HG02885 (cell line): ENCODE measurements around the gene MYH4.

Source experiments
- ATAC-seq: cut with Tn5 transposase; IDR thresholded peaks from one replicate; pipeline ENCODE4 v1.9.1; 2021; ENCODE audit warnings: mild to moderate bottlenecking; ENCODE audit not compliant: unreplicated experiment, poor library complexity

Gene MYH4

DNA sequence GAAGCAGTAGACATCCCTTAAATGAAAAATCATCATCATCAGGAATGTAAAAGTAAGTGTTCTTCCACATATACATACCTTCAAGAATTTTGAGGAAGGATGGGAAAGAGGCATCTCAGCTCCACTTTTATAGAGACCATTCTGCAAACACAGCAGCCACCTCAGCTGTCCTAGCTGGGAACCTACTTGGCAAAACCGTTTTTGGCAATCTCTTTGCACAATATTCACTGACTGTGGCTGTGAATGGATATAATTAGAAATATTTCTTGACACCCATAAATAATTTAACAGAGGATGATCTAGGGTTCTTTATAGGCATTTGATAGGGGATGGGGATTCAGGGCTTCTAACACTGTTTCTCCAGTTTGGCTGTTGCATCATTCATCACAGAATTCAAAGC, at the start of gene MYH4:
MYH4 (minus strand) TSS at position 101 of the 400 bp plus-strand sequence. CDS start 2,814 bp downstream, outside the sequence.
- ATAC-seq, result no peak

DNA sequence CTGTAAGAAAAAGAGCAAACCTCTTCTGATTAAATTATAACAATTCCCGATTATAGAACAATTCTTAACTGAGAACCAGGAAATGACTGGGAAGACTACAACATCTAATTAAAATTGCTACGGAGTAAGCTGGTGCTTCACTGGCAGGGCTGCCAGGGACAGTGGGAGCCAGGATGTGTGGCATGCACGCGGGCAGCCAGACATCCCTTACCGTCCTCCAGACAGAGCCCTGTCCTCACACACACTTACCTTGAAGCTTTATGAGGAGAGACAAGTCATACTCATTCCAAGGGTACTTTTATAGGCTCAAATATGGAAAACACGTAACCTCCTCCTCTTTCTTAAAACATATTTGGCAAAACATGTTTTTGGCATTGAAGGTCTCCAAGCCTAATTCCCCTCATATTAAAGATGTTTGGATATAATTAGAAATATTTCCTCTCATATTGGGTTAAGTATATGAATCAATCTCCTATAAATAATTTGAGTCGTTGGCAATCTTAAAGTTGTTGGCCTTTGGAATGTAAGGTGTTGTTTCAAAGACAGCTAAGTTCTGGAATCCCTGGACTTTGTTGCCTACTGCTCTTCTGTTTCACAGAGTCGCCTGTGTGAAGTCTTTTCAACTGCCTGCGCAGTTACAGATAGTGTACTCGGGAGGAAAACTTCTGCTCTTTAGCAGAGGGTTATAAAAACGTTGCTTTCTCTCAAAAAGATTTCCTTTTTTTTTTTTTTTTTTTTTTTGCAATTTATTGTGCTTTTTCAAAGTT, 49.1 kb upstream of the MYH4 start, which contains the start of gene MYH1:
MYH1 (minus strand) TSS at position 272 of the 767 bp plus-strand sequence. CDS start 1,900 bp downstream, outside the sequence.
- no peak for ATAC-seq

DNA sequence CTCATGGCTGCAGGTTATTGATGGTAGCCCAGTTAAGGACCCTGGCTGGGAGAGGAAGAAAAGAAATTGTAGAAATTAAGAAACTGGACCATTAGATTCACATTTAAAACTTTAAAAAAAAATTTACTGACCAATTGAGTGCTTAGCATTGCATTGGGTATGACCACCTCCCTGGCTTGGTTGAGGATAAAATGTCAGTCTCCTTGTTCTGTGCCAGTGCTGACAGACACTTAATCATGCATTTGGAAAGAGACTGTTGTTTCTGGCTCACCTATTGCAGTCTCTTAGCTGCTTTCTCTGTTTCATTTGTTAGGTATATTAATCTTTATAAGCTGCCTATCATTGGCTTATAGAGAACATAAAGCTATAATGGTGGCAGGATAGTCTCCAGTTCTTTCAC, 47.3 kb upstream of the MYH4 start:
- no peak for ATAC-seq

DNA sequence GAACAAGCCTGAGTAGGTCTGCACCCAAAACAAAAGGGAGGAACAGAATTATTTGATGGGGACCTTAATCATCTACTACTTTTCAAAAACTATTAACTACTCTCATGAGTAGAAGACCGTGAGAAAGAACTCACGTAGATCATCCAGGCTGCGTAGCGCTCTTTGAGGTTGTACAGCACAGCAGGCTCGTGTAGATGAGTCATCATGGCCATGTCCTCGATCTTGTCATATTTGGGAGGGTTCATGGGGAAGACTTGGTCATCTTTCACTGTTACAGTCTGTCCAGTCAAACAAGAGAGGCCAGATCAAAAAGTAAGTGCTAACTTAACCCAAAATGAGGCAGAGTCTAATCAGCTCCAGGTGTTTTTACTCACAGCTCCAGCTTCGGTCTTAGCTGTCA, 46.7 kb upstream of the MYH4 start:
- no peak for ATAC-seq

DNA sequence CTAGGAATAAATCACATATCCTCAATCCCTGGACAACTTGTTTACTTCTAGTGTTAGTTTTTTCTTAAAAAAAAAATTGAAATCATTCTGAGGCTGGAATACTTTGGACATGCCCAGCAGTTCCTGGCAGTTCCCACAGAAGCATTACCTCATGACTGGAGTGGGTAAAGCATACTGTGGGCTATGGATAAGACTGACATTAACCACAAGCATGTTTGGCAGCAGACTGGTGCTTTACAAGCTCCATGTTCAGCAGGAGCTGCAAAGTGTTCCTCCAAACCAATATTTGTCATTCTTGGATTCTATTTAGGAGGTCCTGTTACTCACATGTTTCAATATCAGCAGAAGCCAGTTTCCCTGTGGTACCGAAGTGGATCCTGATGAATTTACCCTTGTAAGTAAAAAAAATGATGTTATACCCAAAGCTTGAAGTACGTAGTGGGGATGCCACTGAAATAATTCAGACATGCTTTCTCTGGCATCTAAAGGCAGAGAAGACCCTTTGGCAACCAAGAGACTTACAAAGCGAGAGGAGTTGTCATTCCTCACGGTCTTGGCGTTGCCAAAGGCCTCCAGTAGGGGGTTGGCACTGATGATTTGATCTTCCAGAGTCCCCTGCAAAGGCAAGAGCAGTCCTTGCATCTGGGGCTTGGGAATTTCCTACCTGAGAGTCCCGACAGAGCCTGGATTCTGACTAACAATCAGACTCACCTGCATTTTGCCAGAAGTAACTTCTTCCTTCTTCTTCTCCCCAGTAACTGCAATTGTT, 44.1 kb upstream of the MYH4 start:
- no peak for ATAC-seq

DNA sequence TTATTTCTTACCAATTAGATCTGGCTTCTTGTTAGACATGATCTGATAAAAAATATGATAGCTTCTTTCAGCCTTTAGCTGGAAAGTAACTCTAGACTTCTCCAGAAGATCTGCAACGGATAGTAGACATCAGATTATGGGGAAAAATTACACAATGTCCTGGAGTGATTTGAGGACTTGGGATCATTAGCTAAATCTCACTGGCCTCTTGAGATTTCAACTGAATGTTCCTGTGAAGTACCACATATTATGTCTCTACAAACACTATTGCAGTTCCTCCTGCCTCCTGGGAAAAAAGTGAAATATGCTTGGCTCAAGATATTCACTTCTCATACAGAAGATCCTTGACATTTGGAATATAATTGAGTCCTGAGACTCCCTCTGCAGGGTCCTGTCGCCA, 43.5 kb upstream of the MYH4 start:
- ATAC-seq, result no peak

DNA sequence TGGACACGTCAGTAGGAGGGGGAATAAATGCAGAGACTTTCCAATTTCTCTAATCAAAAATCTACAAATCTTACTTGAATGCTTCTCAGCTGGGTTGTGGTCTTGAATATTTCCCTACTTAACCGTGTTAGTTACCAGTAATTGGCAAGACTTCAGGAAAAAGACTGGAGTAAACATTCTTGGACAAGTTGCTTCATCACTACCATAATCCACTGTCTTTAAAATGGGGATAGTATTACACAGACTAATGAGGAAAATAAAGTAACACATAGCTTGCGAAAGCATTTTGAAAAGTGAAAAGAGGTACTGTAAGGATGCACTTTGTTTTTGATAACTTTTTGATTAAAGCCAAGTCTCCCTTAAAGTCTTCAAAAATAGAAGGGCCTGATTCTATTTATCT, 30.6 kb upstream of the MYH4 start:
- no peak for ATAC-seq

DNA sequence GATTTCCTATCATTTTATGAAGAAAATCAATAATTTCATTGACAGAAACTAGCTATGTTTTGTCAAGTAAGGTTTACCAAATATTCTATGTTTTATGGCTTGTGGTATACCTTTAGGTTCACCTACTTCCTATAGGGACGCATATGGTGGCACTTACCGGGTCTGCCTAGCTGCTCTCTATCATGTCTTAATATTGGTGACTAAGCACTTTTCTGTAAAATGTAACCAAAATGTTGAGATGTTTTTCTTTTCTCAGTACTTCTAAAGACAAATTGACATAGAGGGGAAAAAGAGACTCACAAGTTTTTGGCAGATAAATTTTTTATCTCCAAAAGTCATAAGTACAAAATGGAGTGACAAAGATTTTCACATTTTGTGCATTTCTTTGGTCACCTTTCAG, 22.6 kb upstream of the MYH4 start:
- no peak for ATAC-seq

DNA sequence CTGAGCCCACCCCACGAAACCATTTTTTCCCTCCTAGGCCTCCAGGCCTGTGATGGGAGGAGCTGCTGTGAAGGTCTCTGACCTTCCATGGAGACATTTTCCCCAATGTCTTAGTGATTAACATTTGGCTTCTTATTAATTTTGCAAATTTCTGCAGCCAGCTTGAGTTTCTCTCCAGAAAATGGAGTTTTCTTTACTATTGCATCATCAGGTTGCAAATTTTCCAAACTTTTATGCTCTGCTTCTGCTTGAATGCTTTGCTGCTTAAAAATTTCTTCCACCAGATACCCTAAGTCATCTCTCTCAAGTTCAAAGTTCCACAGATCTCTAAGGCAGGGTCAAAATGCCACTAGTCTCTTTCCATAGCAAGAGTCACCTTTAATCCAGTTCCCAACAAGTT, 12.9 kb upstream of the MYH4 start:
- ATAC-seq, result no peak

DNA sequence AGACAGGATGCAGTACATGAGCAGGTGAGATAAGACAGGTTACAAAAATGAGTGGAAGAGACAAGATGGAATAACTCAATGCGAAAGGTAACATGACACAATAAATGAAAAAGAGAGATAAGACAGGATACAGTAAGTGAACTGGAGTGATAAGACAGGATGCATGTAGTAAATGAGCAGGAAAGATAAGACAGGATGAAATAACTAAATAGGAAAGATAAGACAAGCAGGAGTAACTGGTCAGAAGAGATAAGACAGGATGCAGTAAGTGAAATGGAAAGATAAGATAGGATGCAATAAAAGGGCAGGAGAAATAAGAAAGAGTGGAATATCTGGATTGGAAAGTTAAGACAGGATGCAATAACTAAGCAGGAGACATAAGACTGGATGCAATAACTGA, 8.3 kb upstream of the MYH4 start:
- ATAC-seq, result no peak

DNA sequence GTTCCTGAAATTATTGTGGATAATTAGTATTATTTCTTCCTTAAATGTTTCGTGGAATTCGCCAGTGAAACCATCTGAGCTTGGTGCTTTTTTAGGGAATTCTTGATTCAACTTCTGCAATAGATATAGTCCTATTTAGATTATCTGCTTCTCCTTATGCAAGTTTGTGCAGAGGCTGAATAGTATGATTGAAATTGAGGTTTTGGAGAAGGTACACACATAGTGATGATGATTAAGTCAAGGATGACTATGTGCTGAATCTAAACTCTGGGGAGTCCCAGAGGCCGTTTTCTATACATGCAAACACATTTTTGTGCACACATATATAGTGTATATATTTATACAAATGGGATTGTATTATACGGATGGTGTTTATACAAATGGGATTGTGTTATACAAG, 5.2 kb upstream of the MYH4 start:
- no peak for ATAC-seq

DNA sequence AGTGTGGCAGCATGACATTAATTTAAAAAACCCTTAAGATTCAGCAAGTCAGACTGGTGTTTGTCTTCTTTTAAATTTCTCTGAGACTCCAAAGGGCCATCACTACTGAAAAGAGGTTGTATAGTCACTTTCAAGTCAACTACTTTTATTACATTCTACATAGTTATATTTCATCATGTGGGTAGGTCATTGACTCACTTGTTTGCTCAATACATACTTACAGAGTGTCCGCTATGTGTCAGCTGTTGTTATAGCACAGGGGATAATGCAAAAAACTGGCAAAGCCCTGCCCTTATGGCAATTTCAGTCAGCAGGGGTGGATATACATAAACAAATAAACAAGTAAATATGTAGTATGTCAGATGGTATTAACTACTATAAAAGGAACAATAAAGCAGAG, 2.5 kb upstream of the MYH4 start:
- no peak for ATAC-seq

DNA sequence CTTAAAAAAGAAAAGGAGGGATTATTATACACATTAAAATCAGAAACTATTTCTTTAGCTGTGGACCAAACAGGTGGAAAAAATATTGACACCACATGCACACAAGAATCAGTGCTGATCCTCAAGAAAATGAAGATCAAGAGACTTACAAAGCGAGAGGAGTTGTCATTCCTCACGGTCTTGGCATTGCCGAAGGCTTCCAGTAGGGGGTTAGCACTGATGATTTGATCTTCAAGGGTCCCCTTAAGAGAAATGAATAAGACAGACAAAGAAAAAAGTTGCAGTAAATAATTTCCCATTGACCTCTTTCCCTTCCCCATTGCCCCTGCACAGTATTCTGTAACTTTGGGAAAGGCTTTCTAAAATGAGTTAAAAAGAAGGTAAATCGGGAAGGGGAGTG, 6.0 kb downstream of the MYH4 start:
- no peak for ATAC-seq

DNA sequence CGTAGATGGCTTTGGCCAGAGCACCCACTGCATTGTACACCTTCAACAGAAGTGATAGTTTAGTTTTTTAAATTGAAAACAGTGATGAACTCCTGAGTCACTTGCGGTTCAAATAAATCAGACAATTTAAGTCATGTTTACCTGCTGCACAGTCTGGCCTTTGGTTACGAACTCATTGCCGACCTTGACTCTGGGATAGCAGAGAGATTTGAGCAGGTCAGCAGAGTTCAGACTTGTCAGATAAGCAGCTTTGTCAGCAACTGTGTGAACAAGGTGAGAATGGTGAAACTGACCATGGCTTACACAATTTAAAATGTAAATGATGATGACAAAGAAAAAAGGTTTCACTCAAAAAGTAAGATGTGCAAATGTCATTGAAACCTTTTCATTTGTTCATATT, 9.3 kb downstream of the MYH4 start:
- ATAC-seq, result no peak

DNA sequence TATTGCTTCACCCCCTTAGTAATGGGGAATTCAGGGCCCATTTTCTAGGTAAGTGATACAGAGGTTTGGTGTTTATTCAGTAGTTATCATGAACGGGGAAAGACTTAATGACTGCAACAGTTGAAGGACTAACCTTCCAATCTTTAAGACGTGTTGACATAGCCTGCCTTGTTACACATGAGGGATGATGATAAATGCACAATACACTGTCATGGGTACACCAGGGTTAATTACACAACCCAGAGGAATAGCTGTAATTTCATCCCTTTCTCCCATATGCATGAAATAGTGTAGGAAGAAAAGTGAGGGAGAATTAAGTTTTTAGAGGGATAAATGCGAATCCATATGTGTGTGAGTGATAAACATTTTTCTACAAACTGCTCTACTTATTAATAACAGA, 10.7 kb downstream of the MYH4 start:
- ATAC-seq, result no peak

DNA sequence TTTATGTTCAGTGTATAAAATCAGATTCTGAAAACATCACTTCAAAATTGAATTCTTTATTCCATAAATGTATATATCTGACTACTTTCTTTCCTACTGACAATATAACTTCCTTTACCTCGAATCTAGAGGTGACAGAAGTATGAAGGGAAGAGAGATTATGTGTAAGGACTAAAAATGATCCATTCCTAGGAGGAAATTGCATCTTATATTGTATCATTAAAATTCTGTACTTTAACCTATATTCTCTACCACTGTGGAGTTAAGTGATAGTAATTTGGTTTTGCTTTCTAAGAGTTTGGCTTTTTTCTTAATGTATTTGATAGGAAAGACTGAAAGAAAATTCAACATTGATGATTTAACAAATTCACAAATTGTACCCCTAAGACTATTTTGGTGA, 11.4 kb downstream of the MYH4 start:
- no peak for ATAC-seq

DNA sequence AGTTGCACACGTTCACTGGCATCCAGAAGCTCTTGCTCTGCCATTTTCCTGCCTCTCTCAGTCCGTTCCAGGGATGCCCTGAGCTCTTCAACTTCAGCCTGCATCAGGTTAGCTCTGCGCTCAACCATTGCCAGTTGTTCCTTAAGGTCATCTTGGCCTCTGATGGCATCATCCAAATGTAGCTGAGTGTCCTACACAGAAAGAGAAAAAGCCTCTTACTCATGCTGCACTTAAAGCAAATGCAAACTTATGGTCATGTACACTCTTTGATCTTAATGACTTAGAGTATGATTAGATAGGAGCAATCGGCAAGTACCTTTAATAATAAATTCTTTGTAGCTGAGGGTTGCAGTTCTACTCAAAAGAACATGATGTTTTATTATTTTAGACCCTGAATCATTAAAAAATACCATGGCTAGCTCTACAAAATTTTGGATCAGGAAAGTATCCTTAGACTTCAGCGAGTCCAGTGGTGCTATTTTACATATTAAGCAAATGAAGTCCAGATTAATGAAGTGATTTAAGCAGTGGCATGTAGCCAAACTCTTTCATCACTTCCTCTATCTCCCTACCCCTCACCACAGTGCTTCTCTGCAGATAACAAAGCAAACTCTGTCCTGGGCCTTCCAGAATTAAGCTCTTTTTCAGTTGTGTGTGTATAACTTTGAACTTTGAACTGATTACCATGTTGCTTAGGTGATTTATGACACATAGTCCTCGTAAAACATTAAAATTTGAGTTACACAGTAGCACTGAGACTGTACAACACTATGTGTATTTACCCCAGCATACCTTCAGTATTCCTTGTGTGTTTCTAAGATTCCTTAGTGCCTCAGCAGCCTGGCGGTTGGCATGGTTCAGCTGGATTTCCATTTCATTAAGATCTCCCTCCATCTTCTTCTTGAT, 22.1 kb downstream of the MYH4 start:
- ATAC-seq, result no peak

DNA sequence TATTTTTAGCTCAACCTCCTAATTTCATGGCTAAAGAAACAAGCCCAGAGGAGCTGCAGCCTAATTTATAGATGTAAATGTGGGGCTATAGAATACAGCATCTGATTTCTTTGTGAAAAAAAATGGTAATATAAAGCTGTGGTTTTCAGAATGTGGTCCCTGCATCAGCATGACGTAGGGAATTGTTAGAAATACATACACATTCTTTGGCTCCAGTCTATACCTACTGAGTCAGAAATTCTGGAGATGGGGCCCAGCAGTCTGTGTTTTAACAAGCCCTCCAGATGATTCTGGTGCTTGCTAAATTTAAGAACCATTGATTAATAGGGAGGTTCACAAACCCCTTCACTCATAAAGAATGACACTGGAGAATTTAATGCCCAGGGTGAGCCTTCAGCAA, 29.5 kb downstream of the MYH4 start:
- no peak for ATAC-seq

DNA sequence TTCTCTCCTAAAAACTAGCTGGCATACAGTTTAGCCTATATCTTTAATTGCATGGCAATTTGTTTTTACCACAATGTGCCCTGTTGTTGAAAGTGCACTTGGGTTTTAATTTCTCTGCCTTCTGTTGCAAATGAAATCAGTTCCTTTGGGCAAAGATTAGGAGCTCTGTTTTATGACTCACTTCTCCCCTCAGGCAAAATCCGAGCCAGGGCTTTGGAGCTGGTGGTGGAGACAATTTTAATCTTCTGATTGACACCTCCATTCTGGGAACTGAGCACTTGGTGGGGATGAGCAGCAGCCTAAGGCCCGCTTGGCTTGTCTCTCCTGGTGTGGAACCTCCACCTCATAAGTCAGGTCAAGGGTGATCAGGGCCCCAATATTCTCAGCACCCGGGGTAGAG, 34.3 kb downstream of the MYH4 start:
- no peak for ATAC-seq

DNA sequence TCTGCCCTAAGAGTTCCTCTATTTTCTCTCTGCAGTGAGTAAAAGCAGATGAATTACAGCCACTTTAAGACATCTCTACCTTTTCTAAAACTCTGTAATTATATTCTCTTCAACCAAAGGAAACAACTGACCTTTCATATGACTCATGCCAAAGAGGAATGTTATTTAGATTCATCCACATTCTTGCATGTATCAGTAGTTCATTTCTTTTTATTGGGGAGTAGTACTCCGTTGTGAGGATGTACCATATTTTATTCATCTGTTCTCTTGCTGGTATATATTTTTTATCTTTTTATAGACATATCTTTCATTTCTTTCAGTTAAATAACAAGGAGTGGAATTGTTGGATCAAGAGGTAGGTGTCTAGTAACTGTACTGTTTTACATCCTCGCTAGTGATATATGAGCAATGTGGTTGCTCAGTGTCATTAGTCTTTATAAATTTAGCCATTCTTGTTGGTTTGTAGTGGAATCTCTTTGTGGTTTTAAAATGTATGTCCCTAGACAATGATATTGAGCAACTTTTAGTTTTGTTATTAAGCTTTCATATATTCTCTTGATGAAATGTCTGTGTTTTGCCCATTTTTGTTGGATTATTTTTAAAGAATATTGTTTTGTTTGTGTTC, 39.8 kb downstream of the MYH4 start:
- ATAC-seq, result no peak
